ENCODE measurements around the gene GSE1.
A peak's percentile ranks its signal among the peaks of the same experiment; 100 is the strongest.

The GSE1 gene

GRCh38 chr16:85573696-85574641, 39.2 kb upstream of the GSE1 start:
- DNase-seq (ENCODE audit: low read depth), result peak; percentile 68

DNA sequence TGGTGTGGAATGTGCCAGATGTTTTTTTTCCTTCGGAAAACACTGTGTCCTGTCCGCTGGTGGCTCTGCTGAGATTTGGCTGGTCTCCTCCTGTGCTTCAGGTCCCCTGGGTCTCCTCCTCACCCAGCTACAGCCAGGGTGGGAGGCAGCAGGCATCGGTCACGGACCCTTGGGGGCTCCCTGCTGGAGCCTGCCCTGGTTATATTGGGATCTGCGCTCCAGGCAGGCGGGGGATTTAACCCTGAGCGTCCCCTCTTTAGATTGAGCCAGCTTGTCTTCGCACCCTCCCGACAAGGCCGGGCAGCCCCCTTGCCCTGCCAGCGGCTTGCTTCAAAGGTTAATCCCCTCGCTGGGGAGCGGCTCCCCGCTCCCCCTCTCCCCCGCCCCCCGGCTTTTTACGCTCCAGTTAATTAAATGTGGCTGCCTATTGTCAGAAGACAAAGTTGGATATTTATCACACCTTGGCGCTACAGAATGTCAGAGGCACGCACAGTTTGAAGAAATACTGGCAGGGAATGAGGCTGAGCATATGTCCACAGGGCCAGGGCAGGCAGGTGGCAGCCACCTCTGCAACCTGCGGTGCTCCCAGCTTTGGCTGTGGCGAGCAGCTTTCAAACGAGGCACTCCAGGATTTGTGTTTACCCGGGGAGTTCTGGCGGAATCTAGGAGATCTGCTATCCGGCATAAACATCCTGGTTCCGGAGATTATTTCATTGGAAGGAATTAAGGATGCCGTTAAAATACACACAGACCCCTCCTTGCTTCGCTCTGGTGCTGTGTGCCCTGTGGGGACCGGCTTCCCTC, 38.2 kb upstream of the GSE1 start:
- DNase-seq (ENCODE audit: low read depth), result no peak

DNA sequence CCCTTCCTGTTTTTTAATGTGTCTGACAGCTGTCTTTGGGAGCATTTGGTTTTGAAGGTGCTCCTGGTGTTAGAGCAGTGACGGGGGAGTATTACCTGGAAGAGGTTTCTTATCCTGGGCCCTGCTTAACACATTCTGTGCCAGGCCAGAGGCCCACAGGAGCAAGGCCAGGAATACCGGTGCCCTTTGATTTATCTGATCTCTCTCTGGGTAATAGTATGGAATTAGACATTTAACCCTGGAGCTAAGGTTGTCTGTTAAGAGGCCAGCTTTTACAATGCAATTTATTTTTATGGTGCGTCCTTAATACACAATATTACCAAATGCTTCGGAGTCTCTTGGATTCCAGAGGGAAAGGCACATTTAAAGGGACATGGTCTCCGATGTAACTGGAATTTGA, 37.2 kb upstream of the GSE1 start:
- no peak for DNase-seq (ENCODE audit: low read depth)

DNA sequence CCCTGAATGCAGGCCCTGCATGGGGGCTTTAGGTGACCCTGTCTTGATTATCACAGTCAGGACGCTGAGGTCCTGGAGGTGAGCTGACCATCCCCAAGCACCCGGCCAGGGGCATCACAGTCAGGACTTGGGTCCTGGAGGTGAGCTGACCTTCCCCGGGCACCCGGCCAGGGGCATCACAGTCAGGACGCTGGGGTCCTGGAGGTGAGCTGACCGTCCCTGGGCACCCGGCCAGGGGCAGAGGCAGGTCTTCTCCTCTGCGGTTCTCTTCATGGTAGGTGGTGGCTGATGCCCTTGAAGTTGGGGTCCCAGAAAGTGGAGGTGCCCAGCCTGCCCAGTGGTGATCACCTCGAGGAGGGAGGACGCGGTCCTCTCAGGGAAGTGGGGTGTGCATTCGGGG, 36.2 kb upstream of the GSE1 start:
- DNase-seq (ENCODE audit: low read depth), result no peak

GRCh38 chr16:85577899-85578598, 35.1 kb upstream of the GSE1 start:
- DNase-seq (ENCODE audit: low read depth), result no peak

GRCh38 chr16:85578599-85578948, 34.5 kb upstream of the GSE1 start:
- DNase-seq (ENCODE audit: low read depth), result no peak

DNA sequence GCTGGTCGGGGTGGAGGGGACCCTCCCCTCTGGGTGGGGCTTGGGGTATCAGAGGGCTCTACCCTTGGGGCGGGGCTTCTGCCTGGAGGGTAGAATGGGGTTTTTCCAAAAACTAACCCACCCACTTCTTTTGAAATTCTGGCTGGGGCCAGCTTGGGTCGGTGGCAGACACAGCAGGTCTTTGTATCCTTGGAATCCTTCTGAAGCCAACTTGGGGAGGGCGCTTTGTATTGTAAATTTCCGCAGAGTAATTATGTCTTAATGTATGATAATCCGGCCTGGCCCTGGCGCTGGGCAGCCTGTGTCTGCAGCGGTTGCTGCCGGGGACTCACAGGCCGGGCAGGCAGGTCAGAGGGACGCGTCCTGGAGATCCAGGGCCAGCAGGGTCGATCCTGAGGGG, 33.9 kb upstream of the GSE1 start:
- no peak for DNase-seq (ENCODE audit: low read depth)

DNA sequence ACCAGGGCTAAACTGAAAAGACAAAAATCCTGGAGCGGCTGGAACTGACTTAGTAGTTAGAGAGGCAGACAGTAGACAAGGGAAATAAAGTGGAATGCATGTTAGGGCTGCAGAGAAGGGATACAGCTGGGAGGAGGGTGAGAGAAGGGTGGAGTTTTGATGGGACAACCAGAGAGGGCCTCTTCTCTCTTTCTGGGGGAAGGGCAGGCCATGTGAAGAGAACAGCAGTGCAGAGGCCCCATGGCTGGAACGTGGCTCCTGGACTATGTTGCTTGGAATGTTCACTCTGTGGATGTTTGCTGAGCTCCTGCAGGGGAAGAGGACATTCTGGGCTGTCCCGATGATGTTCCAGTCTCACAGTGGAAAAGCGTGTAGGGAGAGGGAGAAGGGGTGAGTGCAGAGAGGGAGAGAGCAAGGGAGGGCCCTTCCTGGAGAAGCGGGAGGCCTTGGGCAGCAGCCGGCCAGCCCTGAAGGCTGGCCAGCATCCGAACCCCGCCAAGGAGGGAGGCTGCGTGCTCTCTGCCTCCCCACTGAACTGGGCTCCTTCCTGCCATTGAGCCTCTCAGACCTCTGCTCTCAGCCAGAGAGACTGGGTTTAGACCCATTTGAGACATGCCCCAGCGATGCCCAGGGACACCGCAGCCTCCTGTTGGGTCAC, 33.1 kb upstream of the GSE1 start:
- no peak for DNase-seq (ENCODE audit: low read depth)

- DNase-seq (ENCODE audit: low read depth), result no peak
Observed at GRCh38 chr16:85580684-85581083, 32.4 kb upstream of the GSE1 start.

GRCh38 chr16:85582229-85582991, 30.7 kb upstream of the GSE1 start:
- no peak for DNase-seq (ENCODE audit: low read depth)

DNA sequence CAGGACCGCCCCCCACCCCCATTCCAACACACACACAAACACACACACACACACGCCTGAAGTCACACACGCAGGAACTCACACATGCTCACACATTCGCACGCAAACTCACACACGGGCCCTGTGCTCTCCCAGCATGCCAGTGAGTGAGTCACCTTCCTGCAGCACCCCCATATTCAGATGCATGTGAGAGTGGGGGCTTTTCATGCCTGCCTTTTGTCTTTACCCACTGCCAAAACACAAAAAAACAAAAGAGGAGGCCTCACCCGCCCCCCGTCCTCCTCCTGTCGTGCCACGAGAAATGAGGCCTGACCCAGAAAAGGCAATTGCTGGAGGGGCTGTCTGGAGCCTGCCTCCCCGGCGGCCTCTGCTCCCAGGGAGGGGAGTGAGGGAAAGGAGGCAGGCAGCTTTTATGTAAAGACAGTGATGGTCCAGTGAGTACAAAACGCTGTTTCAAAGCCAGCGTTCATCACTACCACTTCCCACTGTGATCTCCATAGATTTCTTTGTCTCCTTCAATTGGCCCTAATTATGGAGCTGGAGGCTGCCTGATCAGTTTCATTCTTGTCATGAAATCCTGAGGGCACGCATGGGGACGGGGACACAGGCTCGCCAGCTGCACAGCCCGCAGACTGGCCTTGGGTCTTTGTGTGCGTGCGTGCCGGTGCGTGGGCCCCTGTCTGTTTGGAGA, 29.5 kb upstream of the GSE1 start:
- peak; percentile 59 for DNase-seq (ENCODE audit: low read depth)

DNA sequence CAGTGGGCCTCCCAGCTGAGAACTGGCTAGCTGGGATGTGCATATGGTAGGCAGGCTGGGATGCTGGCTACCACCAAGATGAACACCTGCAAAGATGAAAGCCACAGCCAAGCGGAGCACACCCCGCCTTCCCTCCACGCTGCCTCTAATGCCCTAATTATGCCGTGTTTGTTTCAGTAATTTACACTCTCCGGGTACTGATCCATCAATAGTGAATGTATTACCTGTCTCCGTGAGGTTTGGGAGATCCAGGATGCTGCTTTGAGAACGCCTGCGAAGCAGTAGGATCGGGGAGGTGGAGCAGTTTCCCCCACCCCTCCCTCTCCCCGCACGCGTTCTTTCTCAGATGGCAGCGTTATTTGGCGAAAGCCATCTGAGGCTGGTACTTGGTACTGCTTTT, 28.9 kb upstream of the GSE1 start:
- no peak for DNase-seq (ENCODE audit: low read depth)

DNA sequence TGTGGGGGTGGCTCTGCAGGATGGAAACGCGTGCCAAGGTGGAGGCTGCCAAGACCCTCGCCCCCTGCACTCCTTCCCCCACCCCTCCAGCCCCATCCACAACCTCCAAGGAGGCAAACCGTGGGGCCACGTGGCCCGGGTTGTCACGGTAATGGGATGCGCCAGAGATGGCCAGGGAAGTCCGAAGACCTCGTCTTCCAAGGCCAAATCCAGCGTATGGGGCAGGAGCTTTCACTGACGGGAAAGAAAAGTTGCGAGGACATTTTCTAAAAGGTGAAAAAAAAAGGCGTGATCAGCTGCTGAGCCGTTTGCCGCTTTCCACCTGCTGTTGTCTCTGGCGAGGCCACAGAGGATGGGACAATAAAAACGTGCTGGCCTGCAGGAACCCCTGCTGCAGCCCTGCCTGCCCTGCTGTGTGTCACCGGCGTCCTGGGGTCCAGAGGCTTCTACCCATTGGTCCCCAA, 28.3 kb upstream of the GSE1 start:
- DNase-seq (ENCODE audit: low read depth), result no peak

DNA sequence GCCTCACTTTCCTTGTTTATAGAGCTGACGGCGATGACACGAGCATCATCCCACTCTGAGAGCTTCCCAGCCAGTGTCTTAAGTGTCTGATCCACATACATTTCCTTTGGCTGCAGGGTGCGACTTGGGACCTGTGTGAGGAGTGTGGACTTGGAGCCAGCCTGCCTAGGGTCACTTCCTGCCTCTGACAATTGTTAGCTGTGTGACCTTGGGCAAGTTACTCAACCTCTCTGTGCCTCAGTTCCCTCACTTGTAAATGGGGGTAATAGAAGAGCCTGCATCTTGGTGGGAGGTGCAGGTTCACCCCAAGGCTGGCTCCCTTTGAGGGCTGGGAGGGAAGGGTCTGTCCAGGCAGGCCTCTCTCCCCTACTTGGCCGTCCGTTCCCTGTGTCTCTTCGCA, 27.4 kb upstream of the GSE1 start:
- no peak for DNase-seq (ENCODE audit: low read depth)

DNA sequence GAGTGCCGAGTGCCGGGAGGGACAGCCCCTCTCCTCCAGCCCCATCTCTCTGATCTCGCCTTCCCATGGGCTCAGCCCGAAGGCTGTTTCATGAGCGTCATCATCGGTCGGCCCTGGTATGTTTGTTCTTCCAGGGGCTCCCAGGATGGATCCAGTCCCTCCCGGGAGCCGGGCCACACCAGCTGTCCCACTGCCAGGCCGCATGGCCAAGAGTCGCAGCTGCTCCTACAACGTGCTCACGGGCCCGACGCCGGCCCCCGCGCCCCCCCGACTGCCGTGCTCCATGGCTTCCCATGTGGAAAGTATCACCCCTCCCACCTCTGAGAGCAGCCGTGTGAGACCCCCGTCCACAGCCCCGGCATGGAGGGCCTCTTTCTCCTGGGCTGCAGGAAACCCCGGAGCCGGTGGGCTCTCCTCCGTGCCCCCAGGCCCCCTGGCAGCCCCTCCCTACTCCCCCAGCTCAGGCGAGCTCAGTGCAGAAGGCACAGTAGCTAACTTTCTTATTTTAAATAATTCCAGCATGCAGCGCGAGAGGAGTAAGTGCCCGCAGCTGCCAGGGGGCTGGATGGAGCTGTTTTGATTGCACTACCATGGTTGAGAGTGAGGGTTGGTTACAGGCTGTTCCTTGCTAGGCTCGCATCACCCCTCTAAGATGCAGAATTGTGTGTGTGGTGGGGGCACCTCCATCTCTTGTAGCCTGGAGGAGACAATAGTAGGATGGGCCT, 26.6 kb upstream of the GSE1 start:
- no peak for DNase-seq (ENCODE audit: low read depth)

DNA sequence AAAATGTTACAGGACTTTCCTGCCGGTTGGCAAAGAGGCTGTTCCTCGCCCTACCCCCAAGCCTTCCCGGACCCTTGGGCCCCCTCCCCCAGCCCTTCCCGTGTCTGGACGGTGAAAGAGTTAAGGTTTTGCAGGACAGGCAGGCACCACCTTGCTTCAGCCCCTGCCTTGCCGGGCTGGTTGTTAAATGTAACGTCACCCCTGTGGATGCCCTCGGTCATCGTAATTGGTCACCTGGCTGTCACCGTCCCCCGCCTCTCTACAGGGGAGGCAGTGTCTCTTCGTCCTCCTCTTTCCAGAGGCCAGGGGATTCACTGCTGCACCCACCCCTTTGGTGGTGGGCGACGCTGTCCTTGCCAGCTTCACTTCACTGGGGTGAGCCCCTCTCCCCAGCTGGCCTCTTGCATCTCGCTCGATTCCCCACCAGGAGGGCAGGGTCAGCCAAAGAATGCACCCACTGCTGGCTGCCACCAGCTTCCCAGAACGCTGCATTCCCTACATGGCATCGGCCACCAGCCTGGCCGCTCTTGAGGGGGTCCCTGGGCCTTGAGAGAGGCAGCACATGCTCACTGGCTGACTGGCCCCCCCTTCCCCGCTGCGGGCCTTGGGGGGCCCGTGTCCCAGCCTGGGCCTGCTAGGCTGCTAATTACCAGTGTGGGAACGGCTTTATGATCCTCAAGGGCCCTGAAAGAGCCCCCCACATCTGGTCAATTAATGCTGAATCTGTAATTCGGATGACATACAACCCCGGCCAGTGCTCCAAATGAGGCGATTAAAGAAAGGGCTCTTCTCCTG, 25.2 kb upstream of the GSE1 start:
- no peak for DNase-seq (ENCODE audit: low read depth)

- no peak for DNase-seq (ENCODE audit: low read depth)
Observed at GRCh38 chr16:85588562-85589503, 24.3 kb upstream of the GSE1 start.
